Measurements from ENCODE around the gene PPY. TPM values are rescaled to one million over a fixed set of nuclear protein-coding genes. Genes with fewer than 3 reads are reported as not detected.

PPY gene
- under 1 TPM in 1 of 2 donors, not detected in 1; 0.49 TPM for total RNA-seq

GRCh38 chr17:43942051-43942685 is at the start of gene PPY:
Gene PPY, minus strand, starts transcription at chr17:43942476. Its CDS starts 822 bp downstream, at chr17:43941654.
- DNase-seq: no peak
- intact Hi-C loops (cut with DNase I): loop anchor here (5.0 kb wide), 2 partner anchors 50 to 100 kb away; no protein-coding TSS in a partner anchor
- Histone ChIP-seq H3K9ac (ENCODE audit: low read depth in 2 of 2, low read length in 2 of 2) (no peak within 1 kb of the TSS), H3K27ac (no peak within 1 kb of the TSS), H3K27me3 (peaks cover 4% of the 10 kb centered on the region), H3K36me3 (no peaks in the 10 kb centered on the region), H3K4me1 (no peaks in the 10 kb centered on the region), H3K9me3 (no peaks in the 10 kb centered on the region), H3K4me3 (no peak within 1 kb of the TSS)
- TF ChIP-seq CTCF (IDR thresholded peaks at IDR 0.05): no peak

GRCh38 chr17:43988301-43988700 is 46.0 kb upstream of the PPY start:
- no peaks in the 10 kb centered on the region for H3K36me3 ChIP-seq
- no peaks in the 10 kb centered on the region for H3K9me3 ChIP-seq
- peaks cover 8% of the 10 kb centered on the region for H3K4me1 ChIP-seq
- no peak overlapping the region for H3K4me3 ChIP-seq
- no peak for DNase-seq
- intact Hi-C loops (cut with DNase I): loop anchor here (5.0 kb wide), 1 partner anchor 36 kb away; the partner anchor contains the start of gene PYY
- no peak overlapping the region for H3K9ac ChIP-seq (ENCODE audit: low read depth in 2 of 2, low read length in 2 of 2)
- peaks cover 19% of the 10 kb centered on the region for H3K27me3 ChIP-seq
- no peak for TF ChIP-seq CTCF (IDR thresholded peaks at IDR 0.05)
- no peak overlapping the region for H3K27ac ChIP-seq

GRCh38 chr17:43987131-43988021 is 45.1 kb upstream of the PPY start:
- H3K4me3 ChIP-seq: no peak overlapping the region
- no peaks in the 10 kb centered on the region for H3K36me3 ChIP-seq
- peaks cover 8% of the 10 kb centered on the region for H3K4me1 ChIP-seq
- no peak overlapping the region for H3K9ac ChIP-seq (ENCODE audit: low read depth in 2 of 2, low read length in 2 of 2)
- intact Hi-C loops (cut with DNase I): loop anchor here (5.0 kb wide), 1 partner anchor 35 kb away; the partner anchor contains the start of gene PYY
- TF ChIP-seq CTCF (IDR thresholded peaks at IDR 0.05): no peak
- H3K27me3 ChIP-seq: peaks cover 26% of the 10 kb centered on the region
- H3K9me3 ChIP-seq: no peaks in the 10 kb centered on the region
- no peak overlapping the region for H3K27ac ChIP-seq
- no peak for DNase-seq

- DNase-seq: no peak
- Histone ChIP-seq H3K36me3 (no peaks in the 10 kb centered on the region), H3K27me3 (peaks cover 29% of the 10 kb centered on the region), H3K4me3 (no peak overlapping the region), H3K9me3 (no peaks in the 10 kb centered on the region), H3K27ac (no peak overlapping the region), H3K4me1 (peaks cover 8% of the 10 kb centered on the region), H3K9ac (ENCODE audit: low read depth in 2 of 2, low read length in 2 of 2) (no peak overlapping the region)
- intact Hi-C loops (cut with DNase I): loop anchor here (5.0 kb wide), 1 partner anchor 34 kb away; the partner anchor contains the start of gene PYY
- TF ChIP-seq CTCF (IDR thresholded peaks at IDR 0.05): no peak
Observed at GRCh38 chr17:43986225-43986981, 44.1 kb upstream of the PPY start.

- intact Hi-C loops (cut with DNase I): no loop called here
- no peak for TF ChIP-seq CTCF (IDR thresholded peaks at IDR 0.05)
- Histone ChIP-seq H3K4me1 (peaks cover 8% of the 10 kb centered on the region), H3K36me3 (no peaks in the 10 kb centered on the region), H3K9ac (ENCODE audit: low read depth in 2 of 2, low read length in 2 of 2) (no peak overlapping the region), H3K27me3 (peaks cover 29% of the 10 kb centered on the region), H3K4me3 (peak overlapping the region; percentile 26), H3K27ac (no peak overlapping the region), H3K9me3 (no peaks in the 10 kb centered on the region)
- DNase-seq: no peak
Observed at GRCh38 chr17:43984521-43984920, 42.2 kb upstream of the PPY start.

All from colonic mucosa (tissue), 4 donors.